GM23338 (cell line): ENCODE measurements around the gene UBA6. TPM values are rescaled to one million over a fixed set of nuclear protein-coding genes. Genes with fewer than 3 reads are reported as not detected.

Experiments used
- ATAC-seq: fragments of 200-7000 bp; cut with Tn5 transposase; 3 replicates; pipeline ENCODE4 v1.9.1; 2020
- DNase-seq: peaks from one replicate; pipeline ENCODE4 v3.0.0-alpha.2; 2015; ENCODE audit warnings: low spot score
- H2AFZ ChIP-seq: fragments of 200-600 bp; sonication (generic); 2 replicates; pipeline ENCODE4 v1.8.0; 2016; ENCODE audit warnings: antibody characterized with exemption, mild to moderate bottlenecking, moderate library complexity
- H3F3A ChIP-seq: fragments of 200-600 bp; sonication (generic); replicated peaks from 2 replicates; pipeline ENCODE4 v1.8.0; 2017; ENCODE audit warnings: antibody characterized with exemption, mixed run types, low read depth
- H3K27ac ChIP-seq: fragments of 200-600 bp; sonication (generic); 2 replicates; pipeline ENCODE4 v1.6.1; 2016; ENCODE audit warnings: low read depth
- H3K27me3 ChIP-seq: fragments of 200-600 bp; sonication (generic); 2 replicates; pipeline ENCODE4 v1.8.0; 2016; ENCODE audit warnings: mild to moderate bottlenecking, mixed run types, moderate library complexity; ENCODE audit not compliant: insufficient read depth
- H3K36me3 ChIP-seq: fragments of 200-600 bp; sonication (generic); 2 replicates; pipeline ENCODE4 v1.8.0; 2016; ENCODE audit warnings: mild to moderate bottlenecking; ENCODE audit not compliant: insufficient read depth
- H3K4me1 ChIP-seq: fragments of 200-600 bp; sonication (generic); 2 replicates; pipeline ENCODE4 v1.8.0; 2016; ENCODE audit warnings: mild to moderate bottlenecking, moderate library complexity; ENCODE audit not compliant: insufficient read depth
- H3K4me2 ChIP-seq: fragments of 200-600 bp; sonication (generic); 2 replicates; pipeline ENCODE4 v1.7.1; 2017; ENCODE audit warnings: mixed run types
- H3K4me3 ChIP-seq: fragments of 200-600 bp; sonication (generic); 2 replicates; pipeline ENCODE4 v1.6.1; 2016; ENCODE audit warnings: mixed run types
- H3K79me2 ChIP-seq: fragments of 200-600 bp; sonication (generic); replicated peaks from 2 replicates; pipeline ENCODE4 v1.8.0; 2017; ENCODE audit warnings: mild to moderate bottlenecking; ENCODE audit not compliant: insufficient read depth
- H3K9me2 ChIP-seq: fragments of 200-600 bp; sonication (generic); 2 replicates; pipeline ENCODE4 v1.8.0; 2017; ENCODE audit not compliant: insufficient read depth
- H4K20me1 ChIP-seq: fragments of 200-600 bp; sonication (generic); replicated peaks from 2 replicates; pipeline ENCODE4 v1.8.0; 2017; ENCODE audit warnings: mild to moderate bottlenecking; ENCODE audit not compliant: insufficient read depth
- H3K27ac Mint-ChIP-seq: 2 replicates; pipeline ENCODE4 v1.8.0; 2020; ENCODE audit warnings: inconsistent platforms, mild to moderate bottlenecking, moderate library complexity, mixed read lengths
- H3K27me3 Mint-ChIP-seq: 3 replicates; pipeline ENCODE4 v1.8.0; 2022; ENCODE audit warnings: low read depth, mild to moderate bottlenecking, moderate library complexity, mixed read lengths, inconsistent platforms; ENCODE audit not compliant: insufficient read depth, poor library complexity
- H3K36me3 Mint-ChIP-seq: 3 replicates; pipeline ENCODE4 v1.8.0; 2021; ENCODE audit warnings: low read depth, mild to moderate bottlenecking, inconsistent platforms, moderate library complexity, mixed read lengths
- H3K4me1 Mint-ChIP-seq: 3 replicates; pipeline ENCODE4 v1.8.0; 2020; ENCODE audit warnings: mild to moderate bottlenecking, inconsistent platforms, mixed read lengths
- H3K4me3 Mint-ChIP-seq: 3 replicates; pipeline ENCODE4 v1.8.0; 2021; ENCODE audit warnings: moderate library complexity, mild to moderate bottlenecking, inconsistent platforms, mixed read lengths
- H3K9me3 Mint-ChIP-seq: 3 replicates; pipeline ENCODE4 v1.8.0; 2020; ENCODE audit warnings: moderate library complexity, mild to moderate bottlenecking, inconsistent platforms, mixed read lengths
- EZH2 ChIP-seq: fragments of 200-600 bp; sonication (generic); IDR thresholded peaks from one replicate; pipeline ENCODE4 v1.8.0; 2017; ENCODE audit warnings: antibody characterized with exemption, mild to moderate bottlenecking, low read depth; ENCODE audit not compliant: unreplicated experiment
- EZH2phosphoT487 ChIP-seq: fragments of 200-600 bp; sonication (generic); IDR thresholded peaks from one replicate; pipeline ENCODE4 v1.8.1; 2018; ENCODE audit warnings: antibody characterized with exemption; ENCODE audit not compliant: unreplicated experiment
- ZNF331 ChIP-seq: fragments of 250-450 bp; sonication (Bioruptor Pico); IDR thresholded peaks from 2 replicates; pipeline ENCODE4 v1.5.0; 2020; ENCODE audit warnings: low read depth, mild to moderate bottlenecking, moderate library complexity
- polyA plus RNA-seq: library from polyadenylated mRNA; unstranded; fragments of >200 nt; fragmentation: Nextera tagmentation; extraction: Ambion mirVana; gene quantifications from 2 replicates; pipeline ENCODE4 v1.2.1, GENCODE V29; 2016
- total RNA-seq: library from RNA; depleted of rRNA; stranded (reverse); fragments of >200 nt; shearing (Covaris generic); gene quantifications from 2 replicates; pipeline ENCODE4 v1.2.3, GENCODE V29; 2014
- TF ChIP-seq, protein P1 (sequence below): fragments of 250-450 bp; sonication (Bioruptor Pico); IDR thresholded peaks from 2 replicates; pipeline ENCODE4 v1.5.0; 2020; ENCODE audit warnings: mild to moderate bottlenecking, moderate library complexity
- TF ChIP-seq, protein P2 (sequence below): IDR thresholded peaks from 2 replicates; pipeline ENCODE4 v1.6.1; 2016; ENCODE audit warnings: antibody characterized with exemption
- TF ChIP-seq, protein P3 (sequence below), 2 experiments: fragments of 200-600 bp in 1 of 2; sonication (generic) in 1 of 2; conservative IDR thresholded peaks; 2 replicates each; pipeline versions ENCODE4 v1.5.1 to v1.6.1; 2016 to 2017; ENCODE audit warnings: antibody characterized with exemption in 2 of 2, low read depth in 2 of 2, mild to moderate bottlenecking in 2 of 2, moderate library complexity in 1 of 2

Gene UBA6
- total and polyA plus RNA-seq, 2 experiments from 2014 or later: 17.6 to 77.3 TPM

DNA sequence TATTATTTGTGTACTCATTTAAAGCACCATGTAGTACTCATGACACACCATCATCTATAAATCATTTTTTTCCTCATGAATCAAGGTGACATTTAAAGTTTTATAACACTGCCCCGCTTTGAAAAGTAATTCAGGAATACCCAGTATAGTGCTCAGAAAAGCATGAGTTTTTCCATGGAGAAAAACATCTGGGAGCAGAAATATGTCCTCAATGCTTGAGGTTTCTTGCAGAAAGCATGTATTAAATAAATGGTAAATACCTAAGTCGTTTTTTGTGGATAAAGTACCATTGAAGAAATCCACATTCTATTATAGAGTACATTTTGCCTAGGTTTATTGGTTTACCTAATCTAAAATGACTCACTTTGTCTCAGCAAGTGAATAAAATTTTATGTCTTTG, 66.2 kb downstream of the UBA6 start (continued):
- TF ChIP-seq, protein P1, sequence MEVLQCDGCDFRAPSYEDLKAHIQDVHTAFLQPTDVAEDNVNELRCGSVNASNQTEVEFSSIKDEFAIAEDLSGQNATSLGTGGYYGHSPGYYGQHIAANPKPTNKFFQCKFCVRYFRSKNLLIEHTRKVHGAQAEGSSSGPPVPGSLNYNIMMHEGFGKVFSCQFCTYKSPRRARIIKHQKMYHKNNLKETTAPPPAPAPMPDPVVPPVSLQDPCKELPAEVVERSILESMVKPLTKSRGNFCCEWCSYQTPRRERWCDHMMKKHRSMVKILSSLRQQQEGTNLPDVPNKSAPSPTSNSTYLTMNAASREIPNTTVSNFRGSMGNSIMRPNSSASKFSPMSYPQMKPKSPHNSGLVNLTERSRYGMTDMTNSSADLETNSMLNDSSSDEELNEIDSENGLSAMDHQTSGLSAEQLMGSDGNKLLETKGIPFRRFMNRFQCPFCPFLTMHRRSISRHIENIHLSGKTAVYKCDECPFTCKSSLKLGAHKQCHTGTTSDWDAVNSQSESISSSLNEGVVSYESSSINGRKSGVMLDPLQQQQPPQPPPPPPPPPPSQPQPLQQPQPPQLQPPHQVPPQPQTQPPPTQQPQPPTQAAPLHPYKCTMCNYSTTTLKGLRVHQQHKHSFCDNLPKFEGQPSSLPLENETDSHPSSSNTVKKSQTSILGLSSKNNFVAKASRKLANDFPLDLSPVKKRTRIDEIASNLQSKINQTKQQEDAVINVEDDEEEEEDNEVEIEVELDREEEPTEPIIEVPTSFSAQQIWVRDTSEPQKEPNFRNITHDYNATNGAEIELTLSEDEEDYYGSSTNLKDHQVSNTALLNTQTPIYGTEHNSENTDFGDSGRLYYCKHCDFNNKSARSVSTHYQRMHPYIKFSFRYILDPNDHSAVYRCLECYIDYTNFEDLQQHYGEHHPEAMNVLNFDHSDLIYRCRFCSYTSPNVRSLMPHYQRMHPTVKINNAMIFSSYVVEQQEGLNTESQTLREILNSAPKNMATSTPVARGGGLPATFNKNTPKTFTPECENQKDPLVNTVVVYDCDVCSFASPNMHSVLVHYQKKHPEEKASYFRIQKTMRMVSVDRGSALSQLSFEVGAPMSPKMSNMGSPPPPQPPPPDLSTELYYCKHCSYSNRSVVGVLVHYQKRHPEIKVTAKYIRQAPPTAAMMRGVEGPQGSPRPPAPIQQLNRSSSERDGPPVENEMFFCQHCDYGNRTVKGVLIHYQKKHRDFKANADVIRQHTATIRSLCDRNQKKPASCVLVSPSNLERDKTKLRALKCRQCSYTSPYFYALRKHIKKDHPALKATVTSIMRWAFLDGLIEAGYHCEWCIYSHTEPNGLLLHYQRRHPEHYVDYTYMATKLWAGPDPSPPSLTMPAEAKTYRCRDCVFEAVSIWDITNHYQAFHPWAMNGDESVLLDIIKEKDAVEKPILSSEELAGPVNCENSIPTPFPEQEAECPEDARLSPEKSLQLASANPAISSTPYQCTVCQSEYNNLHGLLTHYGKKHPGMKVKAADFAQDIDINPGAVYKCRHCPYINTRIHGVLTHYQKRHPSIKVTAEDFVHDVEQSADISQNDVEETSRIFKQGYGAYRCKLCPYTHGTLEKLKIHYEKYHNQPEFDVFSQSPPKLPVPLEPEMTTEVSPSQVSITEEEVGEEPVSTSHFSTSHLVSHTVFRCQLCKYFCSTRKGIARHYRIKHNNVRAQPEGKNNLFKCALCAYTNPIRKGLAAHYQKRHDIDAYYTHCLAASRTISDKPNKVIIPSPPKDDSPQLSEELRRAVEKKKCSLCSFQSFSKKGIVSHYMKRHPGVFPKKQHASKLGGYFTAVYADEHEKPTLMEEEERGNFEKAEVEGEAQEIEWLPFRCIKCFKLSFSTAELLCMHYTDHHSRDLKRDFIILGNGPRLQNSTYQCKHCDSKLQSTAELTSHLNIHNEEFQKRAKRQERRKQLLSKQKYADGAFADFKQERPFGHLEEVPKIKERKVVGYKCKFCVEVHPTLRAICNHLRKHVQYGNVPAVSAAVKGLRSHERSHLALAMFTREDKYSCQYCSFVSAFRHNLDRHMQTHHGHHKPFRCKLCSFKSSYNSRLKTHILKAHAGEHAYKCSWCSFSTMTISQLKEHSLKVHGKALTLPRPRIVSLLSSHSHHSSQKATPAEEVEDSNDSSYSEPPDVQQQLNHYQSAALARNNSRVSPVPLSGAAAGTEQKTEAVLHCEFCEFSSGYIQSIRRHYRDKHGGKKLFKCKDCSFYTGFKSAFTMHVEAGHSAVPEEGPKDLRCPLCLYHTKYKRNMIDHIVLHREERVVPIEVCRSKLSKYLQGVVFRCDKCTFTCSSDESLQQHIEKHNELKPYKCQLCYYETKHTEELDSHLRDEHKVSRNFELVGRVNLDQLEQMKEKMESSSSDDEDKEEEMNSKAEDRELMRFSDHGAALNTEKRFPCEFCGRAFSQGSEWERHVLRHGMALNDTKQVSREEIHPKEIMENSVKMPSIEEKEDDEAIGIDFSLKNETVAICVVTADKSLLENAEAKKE: no peak
- no peak for TF ChIP-seq EZH2phosphoT487

DNA sequence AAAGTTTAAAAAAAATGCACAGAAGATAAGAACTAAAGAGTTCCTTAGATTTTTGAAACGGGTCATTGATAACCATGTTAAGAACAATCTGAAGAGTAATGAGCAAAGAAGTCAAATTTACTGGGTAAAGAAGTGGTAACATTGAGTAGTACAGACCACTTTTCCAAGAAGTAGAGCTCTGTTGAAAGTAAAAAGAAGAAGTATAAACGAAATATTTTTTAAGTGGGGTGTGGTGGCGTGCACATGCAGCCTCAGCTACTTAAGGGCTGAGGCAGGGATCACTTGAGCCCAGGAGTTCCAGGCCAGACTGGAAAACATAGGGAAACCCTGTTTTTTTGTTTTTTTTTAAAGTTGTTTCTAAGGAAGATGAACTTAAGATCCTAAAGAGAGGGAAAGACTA, 68.5 kb downstream of the UBA6 start:
- no peaks in the 10 kb centered on the region for H3K4me1 Mint-ChIP-seq
- H3K27me3 Mint-ChIP-seq: peaks cover 4% of the 10 kb centered on the region
- TF ChIP-seq ZNF331 (CRISPR knock-in tag): no peak
- TF ChIP-seq, protein P2, sequence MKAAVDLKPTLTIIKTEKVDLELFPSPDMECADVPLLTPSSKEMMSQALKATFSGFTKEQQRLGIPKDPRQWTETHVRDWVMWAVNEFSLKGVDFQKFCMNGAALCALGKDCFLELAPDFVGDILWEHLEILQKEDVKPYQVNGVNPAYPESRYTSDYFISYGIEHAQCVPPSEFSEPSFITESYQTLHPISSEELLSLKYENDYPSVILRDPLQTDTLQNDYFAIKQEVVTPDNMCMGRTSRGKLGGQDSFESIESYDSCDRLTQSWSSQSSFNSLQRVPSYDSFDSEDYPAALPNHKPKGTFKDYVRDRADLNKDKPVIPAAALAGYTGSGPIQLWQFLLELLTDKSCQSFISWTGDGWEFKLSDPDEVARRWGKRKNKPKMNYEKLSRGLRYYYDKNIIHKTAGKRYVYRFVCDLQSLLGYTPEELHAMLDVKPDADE: no peak
- TF ChIP-seq EZH2: no peak
- TF ChIP-seq, protein P1: no peak
- no peak for TF ChIP-seq EZH2phosphoT487
- TF ChIP-seq, protein P3, sequence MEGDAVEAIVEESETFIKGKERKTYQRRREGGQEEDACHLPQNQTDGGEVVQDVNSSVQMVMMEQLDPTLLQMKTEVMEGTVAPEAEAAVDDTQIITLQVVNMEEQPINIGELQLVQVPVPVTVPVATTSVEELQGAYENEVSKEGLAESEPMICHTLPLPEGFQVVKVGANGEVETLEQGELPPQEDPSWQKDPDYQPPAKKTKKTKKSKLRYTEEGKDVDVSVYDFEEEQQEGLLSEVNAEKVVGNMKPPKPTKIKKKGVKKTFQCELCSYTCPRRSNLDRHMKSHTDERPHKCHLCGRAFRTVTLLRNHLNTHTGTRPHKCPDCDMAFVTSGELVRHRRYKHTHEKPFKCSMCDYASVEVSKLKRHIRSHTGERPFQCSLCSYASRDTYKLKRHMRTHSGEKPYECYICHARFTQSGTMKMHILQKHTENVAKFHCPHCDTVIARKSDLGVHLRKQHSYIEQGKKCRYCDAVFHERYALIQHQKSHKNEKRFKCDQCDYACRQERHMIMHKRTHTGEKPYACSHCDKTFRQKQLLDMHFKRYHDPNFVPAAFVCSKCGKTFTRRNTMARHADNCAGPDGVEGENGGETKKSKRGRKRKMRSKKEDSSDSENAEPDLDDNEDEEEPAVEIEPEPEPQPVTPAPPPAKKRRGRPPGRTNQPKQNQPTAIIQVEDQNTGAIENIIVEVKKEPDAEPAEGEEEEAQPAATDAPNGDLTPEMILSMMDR (conservative IDR thresholded peaks at IDR 0.05; ENCODE audit: low read depth in 2 of 2): no peak

More for the DNA sequence above, 68.5 kb downstream of the UBA6 start:
- H3K36me3 Mint-ChIP-seq: peaks cover 55% of the 10 kb centered on the region
- no peak for ATAC-seq
- Histone ChIP-seq H3K9me2 (no peaks in the 10 kb centered on the region), H3F3A (no peaks in the 10 kb centered on the region), H3K4me2 (no peak overlapping the region), H3K79me2 (no peaks in the 10 kb centered on the region), H3K27me3 (no peaks in the 10 kb centered on the region), H3K27ac (no peak overlapping the region), H3K4me1 (no peaks in the 10 kb centered on the region), H3K4me3 (no peak overlapping the region), H4K20me1 (no peaks in the 10 kb centered on the region), H2AFZ (no peak overlapping the region), H3K36me3 (peaks cover 25% of the 10 kb centered on the region; the same call in 1 of the 2 replicates)
- no peak for DNase-seq
- no peak overlapping the region for H3K4me3 Mint-ChIP-seq
- H3K27ac Mint-ChIP-seq: no peak overlapping the region
- H3K9me3 Mint-ChIP-seq: peaks cover 9% of the 10 kb centered on the region
